HEK293T (cell line): ENCODE results near the gene CDC42SE2.

Source experiments
- BHLHE40 ChIP-seq: fragments of 450-650 bp; IDR thresholded peaks from 2 replicates; pipeline ENCODE4 v1.6.1; 2016; ENCODE audit warnings: mild to moderate bottlenecking, moderate library complexity, borderline replicate concordance
- ELF4 ChIP-seq: fragments of 450-650 bp; IDR thresholded peaks from 2 replicates; pipeline ENCODE4 v1.6.1; 2017; ENCODE audit warnings: antibody characterized with exemption
- FOXA1 ChIP-seq: fragments of 450-650 bp; IDR thresholded peaks from 2 replicates; pipeline ENCODE4 v1.6.1; 2016; ENCODE audit warnings: mild to moderate bottlenecking
- FOXM1 ChIP-seq: fragments of 450-650 bp; IDR thresholded peaks from 2 replicates; pipeline ENCODE4 v1.6.1; 2017; ENCODE audit warnings: mild to moderate bottlenecking, borderline replicate concordance
- HDGF ChIP-seq: fragments of 450-650 bp; IDR thresholded peaks from 2 replicates; pipeline ENCODE4 v1.6.1; 2017; ENCODE audit warnings: antibody characterized with exemption, borderline replicate concordance
- NFRKB ChIP-seq: fragments of 450-650 bp; IDR thresholded peaks from 2 replicates; pipeline ENCODE4 v1.6.1; 2016; ENCODE audit warnings: mild to moderate bottlenecking, moderate library complexity
- SP1 ChIP-seq: fragments of 450-650 bp; IDR thresholded peaks from 2 replicates; pipeline ENCODE4 v1.6.1; 2017
- TARDBP ChIP-seq: fragments of 450-650 bp; IDR thresholded peaks from 2 replicates; pipeline ENCODE4 v1.6.1; 2016

- TF ChIP-seq FOXM1, result no peak
- TF ChIP-seq HDGF, result no peak
- TF ChIP-seq ELF4, result no peak
- TF ChIP-seq SP1, result no peak
- TF ChIP-seq TARDBP, result no peak
- no peak for TF ChIP-seq BHLHE40
- TF ChIP-seq FOXA1, result no peak
- no peak for TF ChIP-seq NFRKB
Measured at GRCh38 chr5:131226899-131227298, 37.0 kb upstream of the CDC42SE2 start.
